ENCODE results near the gene SIN3A. TPM values are rescaled to one million over a fixed set of nuclear protein-coding genes. Genes with fewer than 3 reads are reported as not detected.
"Not testable (repeated sequence)": the region's sequence is repeated elsewhere in the genome, so short reads cannot be mapped to it uniquely, and the experiment has no call there.

The SIN3A gene
- total and polyA plus RNA-seq, 4 donors, result 7.6 to 67.9 (median 40.6) TPM

DNA sequence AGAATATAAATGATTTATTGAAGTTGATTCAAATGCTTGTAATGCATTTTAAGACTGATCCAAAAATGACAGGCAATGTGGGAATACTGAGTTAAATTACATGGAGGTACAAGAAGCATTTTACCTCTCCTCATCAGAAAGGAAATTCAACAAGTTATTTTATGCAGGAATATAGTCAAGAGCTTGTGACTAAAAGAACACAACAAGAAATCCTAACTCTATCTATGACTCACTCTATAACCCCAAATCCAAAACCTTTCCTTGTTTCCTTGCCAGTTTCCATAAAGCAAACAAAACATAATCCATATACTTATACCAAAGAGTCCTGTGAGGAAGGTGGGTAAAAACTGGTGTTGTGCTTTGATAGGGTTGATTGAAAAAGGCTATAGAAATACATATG, 30.8 kb downstream of the SIN3A start:
- Histone ChIP-seq H3K4me3 (ENCODE audit: low read length in 2 of 2) (no peak overlapping the region), H3K9me3 (ENCODE audit: control insufficient read depth, low read length) (no peaks in the 10 kb centered on the region), H3K36me3 (ENCODE audit: control insufficient read depth in 1 of 2, insufficient read depth in 2 of 2, low read length in 1 of 2) (no peaks in the 10 kb centered on the region), H3K4me1 (ENCODE audit: control insufficient read depth in 1 of 2, insufficient read depth in 2 of 2, low read length in 2 of 2) (no peaks in the 10 kb centered on the region), H3K27me3 (ENCODE audit: control insufficient read depth in 1 of 2, insufficient read depth in 2 of 2, low read length in 1 of 2) (no peaks in the 10 kb centered on the region), H3K27ac (ENCODE audit: low read depth in 1 of 2, low read length in 2 of 2) (no peak overlapping the region)
- DNase-seq (no peak), ATAC-seq (ENCODE audit: low FRiP score) (no peak)
- intact Hi-C loops (cut with DNase I), result loop anchor here in 1 of 2 donors (10.0 kb wide), 1 partner anchor 46 kb away; no protein-coding TSS in a partner anchor

- peaks cover 4 to 5% of the 10 kb centered on the region in 2 donors for H3K36me3 ChIP-seq (ENCODE audit: control insufficient read depth in 1 of 2, insufficient read depth in 2 of 2, low read length in 1 of 2)
- H3K9me3 ChIP-seq (ENCODE audit: control insufficient read depth, low read length), result no peaks in the 10 kb centered on the region
- H3K4me1 ChIP-seq (ENCODE audit: control insufficient read depth in 1 of 2, insufficient read depth in 2 of 2, low read length in 2 of 2), result no peaks in the 10 kb centered on the region
- ATAC-seq (ENCODE audit: low FRiP score) (no peak), DNase-seq (no peak)
- H3K27me3 ChIP-seq (ENCODE audit: control insufficient read depth in 1 of 2, insufficient read depth in 2 of 2, low read length in 1 of 2), result no peaks in the 10 kb centered on the region
- WGBS, 2 donors, result 86 to 97% methylated on average over 1 of the region's 1 CpG
- H3K4me3 ChIP-seq (ENCODE audit: low read length in 2 of 2), result no peak overlapping the region
- no peak overlapping the region for H3K27ac ChIP-seq (ENCODE audit: low read depth in 1 of 2, low read length in 2 of 2)
- intact Hi-C loops (cut with DNase I), result no loop called here
These were observed 34.9 kb downstream of the SIN3A start for GRCh38 chr15:75416584-75416983.

- 83 to 85% methylated on average over 6 of the region's 6 CpGs for WGBS, 2 donors
- Histone ChIP-seq H3K36me3 (ENCODE audit: control insufficient read depth in 1 of 2, insufficient read depth in 2 of 2, low read length in 1 of 2) (peaks cover 10 to 13% of the 10 kb centered on the region in 2 donors), H3K9me3 (ENCODE audit: control insufficient read depth, low read length) (no peaks in the 10 kb centered on the region), H3K27me3 (ENCODE audit: control insufficient read depth in 1 of 2, insufficient read depth in 2 of 2, low read length in 1 of 2) (no peaks in the 10 kb centered on the region), H3K4me1 (ENCODE audit: control insufficient read depth in 1 of 2, insufficient read depth in 2 of 2, low read length in 2 of 2) (no peaks in the 10 kb centered on the region), H3K27ac (ENCODE audit: low read depth in 1 of 2, low read length in 2 of 2) (no peak overlapping the region), H3K4me3 (ENCODE audit: low read length in 2 of 2) (no peak overlapping the region)
- no peak for DNase-seq
- intact Hi-C loops (cut with DNase I), result no loop called here
- ATAC-seq (ENCODE audit: low FRiP score), result no peak
These were observed 41.3 kb downstream of the SIN3A start for GRCh38 chr15:75410196-75410595.

- Histone ChIP-seq H3K27me3 (ENCODE audit: control insufficient read depth in 1 of 2, insufficient read depth in 2 of 2, low read length in 1 of 2) (no peaks in the 10 kb centered on the region), H3K27ac (ENCODE audit: low read depth in 1 of 2, low read length in 2 of 2) (no peak overlapping the region), H3K4me1 (ENCODE audit: control insufficient read depth in 1 of 2, insufficient read depth in 2 of 2, low read length in 2 of 2) (no peaks in the 10 kb centered on the region), H3K36me3 (ENCODE audit: control insufficient read depth in 1 of 2, insufficient read depth in 2 of 2, low read length in 1 of 2) (peaks cover 8 to 9% of the 10 kb centered on the region in 2 donors), H3K9me3 (ENCODE audit: control insufficient read depth, low read length) (no peaks in the 10 kb centered on the region), H3K4me3 (ENCODE audit: low read length in 2 of 2) (no peak overlapping the region)
- DNase-seq (no peak), ATAC-seq (ENCODE audit: low FRiP score) (no peak)
- intact Hi-C loops (cut with DNase I), result no loop called here
- WGBS, 2 donors, result 89% methylated on average over 1 of the region's 1 CpG
These were observed 44.4 kb downstream of the SIN3A start for GRCh38 chr15:75407083-75407482.

- WGBS, 2 donors, result 84 to 88% methylated on average over 2 of the region's 2 CpGs
- intact Hi-C loops (cut with DNase I), result no loop called here
These were observed 47.6 kb downstream of the SIN3A start for GRCh38 chr15:75403892-75404291.

GRCh38 chr15:75397494-75397893, 54.0 kb downstream of the SIN3A start:
- 78 to 82% methylated on average over 2 of the region's 2 CpGs for WGBS, 2 donors
- intact Hi-C loops (cut with DNase I), result no loop called here
- no peak for ATAC-seq (ENCODE audit: low FRiP score)

More at GRCh38 chr15:75403892-75404291, 47.6 kb downstream of the SIN3A start:
- no peaks in the 10 kb centered on the region for H3K27me3 ChIP-seq (ENCODE audit: control insufficient read depth in 1 of 2, insufficient read depth in 2 of 2, low read length in 1 of 2)
- H3K4me1 ChIP-seq (ENCODE audit: control insufficient read depth in 1 of 2, insufficient read depth in 2 of 2, low read length in 2 of 2), result no peaks in the 10 kb centered on the region
- peaks cover 3 to 5% of the 10 kb centered on the region in 2 donors for H3K36me3 ChIP-seq (ENCODE audit: control insufficient read depth in 1 of 2, insufficient read depth in 2 of 2, low read length in 1 of 2)
- H3K4me3 ChIP-seq (ENCODE audit: low read length in 2 of 2), result no peak overlapping the region
- no peak for DNase-seq
- no peak overlapping the region for H3K27ac ChIP-seq (ENCODE audit: low read depth in 1 of 2, low read length in 2 of 2)
- no peak for ATAC-seq (ENCODE audit: low FRiP score)
- no peaks in the 10 kb centered on the region for H3K9me3 ChIP-seq (ENCODE audit: control insufficient read depth, low read length)

DNA sequence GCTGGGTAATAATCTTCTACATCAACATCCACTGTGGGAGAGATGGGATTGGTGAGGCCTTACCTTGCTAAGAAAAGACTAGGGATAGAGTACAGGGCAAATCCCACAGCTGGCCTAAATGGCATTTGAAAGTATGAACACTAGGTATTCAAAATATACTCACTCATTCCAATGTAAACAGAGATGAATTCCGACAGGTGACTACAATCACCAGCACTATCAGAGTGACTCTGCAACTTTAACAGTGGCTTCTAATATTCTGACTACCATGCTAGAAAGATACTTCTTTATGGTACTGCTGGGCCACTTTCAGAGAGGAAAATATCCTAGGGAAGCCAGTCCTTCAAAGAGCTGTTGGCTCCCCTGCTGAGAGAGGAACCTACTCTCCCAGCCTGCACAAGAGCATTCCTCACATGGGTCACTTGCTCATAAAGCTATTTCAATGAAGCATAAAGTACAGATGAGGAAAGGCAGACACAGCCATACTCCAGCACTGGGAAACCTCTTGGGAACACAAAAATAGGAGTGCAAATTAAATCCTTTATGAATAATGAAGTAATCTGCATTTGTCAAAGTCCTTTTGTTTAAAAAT, 61.6 kb downstream of the SIN3A start:
- Histone ChIP-seq H3K4me3 (ENCODE audit: low read length in 2 of 2) (no peak overlapping the region), H3K9me3 (ENCODE audit: control insufficient read depth, low read length) (no peaks in the 10 kb centered on the region), H3K4me1 (ENCODE audit: control insufficient read depth in 1 of 2, insufficient read depth in 2 of 2, low read length in 2 of 2) (no peaks in the 10 kb centered on the region), H3K36me3 (ENCODE audit: control insufficient read depth in 1 of 2, insufficient read depth in 2 of 2, low read length in 1 of 2) (peaks cover 18 to 23% of the 10 kb centered on the region in 2 donors), H3K27me3 (ENCODE audit: control insufficient read depth in 1 of 2, insufficient read depth in 2 of 2, low read length in 1 of 2) (no peaks in the 10 kb centered on the region), H3K27ac (ENCODE audit: low read depth in 1 of 2, low read length in 2 of 2) (no peak overlapping the region)
- DNase-seq, result no peak
- WGBS, 2 donors, result 70 to 71% methylated on average over 1 of the region's 1 CpG
- ATAC-seq (ENCODE audit: low FRiP score), result no peak
- intact Hi-C loops (cut with DNase I), result no loop called here

More at GRCh38 chr15:75397494-75397893, 54.0 kb downstream of the SIN3A start:
- no peaks in the 10 kb centered on the region for H3K4me1 ChIP-seq (ENCODE audit: control insufficient read depth in 1 of 2, insufficient read depth in 2 of 2, low read length in 2 of 2)
- no peak overlapping the region for H3K4me3 ChIP-seq (ENCODE audit: low read length in 2 of 2)
- H3K36me3 ChIP-seq (ENCODE audit: control insufficient read depth in 1 of 2, insufficient read depth in 2 of 2, low read length in 1 of 2), result peaks cover 8 to 11% of the 10 kb centered on the region in 2 donors
- no peaks in the 10 kb centered on the region for H3K27me3 ChIP-seq (ENCODE audit: control insufficient read depth in 1 of 2, insufficient read depth in 2 of 2, low read length in 1 of 2)
- H3K27ac ChIP-seq (ENCODE audit: low read depth in 1 of 2, low read length in 2 of 2), result no peak overlapping the region
- no peak for DNase-seq
- no peaks in the 10 kb centered on the region for H3K9me3 ChIP-seq (ENCODE audit: control insufficient read depth, low read length)

- H3K27ac ChIP-seq (ENCODE audit: low read depth in 1 of 2, low read length in 2 of 2); H3K4me3 ChIP-seq (ENCODE audit: low read length in 2 of 2); intact Hi-C loops (cut with DNase I); ATAC-seq (ENCODE audit: low FRiP score); H3K4me1 ChIP-seq (ENCODE audit: control insufficient read depth in 1 of 2, insufficient read depth in 2 of 2, low read length in 2 of 2); H3K27me3 ChIP-seq (ENCODE audit: control insufficient read depth in 1 of 2, insufficient read depth in 2 of 2, low read length in 1 of 2); DNase-seq; H3K9me3 ChIP-seq (ENCODE audit: control insufficient read depth, low read length): not testable (repeated sequence)
- H3K36me3 ChIP-seq (ENCODE audit: control insufficient read depth in 1 of 2, insufficient read depth in 2 of 2, low read length in 1 of 2), result peaks cover 11 to 16% of the 10 kb centered on the region in 2 donors
- 92 to 93% methylated on average over 5 of the region's 5 CpGs for WGBS, 2 donors
These were observed 67.5 kb downstream of the SIN3A start for GRCh38 chr15:75383986-75384385.

GRCh38 chr15:75380773-75381172, 70.7 kb downstream of the SIN3A start:
- H3K27ac ChIP-seq (ENCODE audit: low read depth in 1 of 2, low read length in 2 of 2), result no peak overlapping the region
- intact Hi-C loops (cut with DNase I), result no loop called here
- H3K4me3 ChIP-seq (ENCODE audit: low read length in 2 of 2), result no peak overlapping the region
- no peaks in the 10 kb centered on the region for H3K4me1 ChIP-seq (ENCODE audit: control insufficient read depth in 1 of 2, insufficient read depth in 2 of 2, low read length in 2 of 2)
- WGBS, 2 donors, result 80 to 82% methylated on average over 4 of the region's 4 CpGs
- no peaks in the 10 kb centered on the region for H3K27me3 ChIP-seq (ENCODE audit: control insufficient read depth in 1 of 2, insufficient read depth in 2 of 2, low read length in 1 of 2)
- H3K36me3 ChIP-seq (ENCODE audit: control insufficient read depth in 1 of 2, insufficient read depth in 2 of 2, low read length in 1 of 2), result peaks cover 8 to 15% of the 10 kb centered on the region in 2 donors
- no peaks in the 10 kb centered on the region for H3K9me3 ChIP-seq (ENCODE audit: control insufficient read depth, low read length)
- DNase-seq, result no peak
- no peak for ATAC-seq (ENCODE audit: low FRiP score)

Measured in aorta (tissue), 5 donors.